ENCODE data around the gene GEMIN4.

The GEMIN4 gene

GRCh38 chr17:697682-698081 is 54.4 kb downstream of the GEMIN4 start:
- no peak for DNase-seq

- no peak for DNase-seq
Measured at GRCh38 chr17:696369-696768, 55.7 kb downstream of the GEMIN4 start.

Measured in NCI-H446 treated with DMSO at 0.1 percent for 48 hours (cell line).